WI38 (cell line): ENCODE measurements around the gene KIF25.

ENCODE experiments used
- H3K4me3 ChIP-seq: 2 replicates; pipeline ENCODE4 v1.5.1; 2011; ENCODE audit warnings: low read depth, mild to moderate bottlenecking, control low read depth, low read length
- CTCF ChIP-seq: IDR thresholded peaks from 2 replicates; pipeline ENCODE4 v1.5.1; 2012; ENCODE audit warnings: low read depth, mild to moderate bottlenecking, control low read depth, low read length

KIF25 gene

DNA sequence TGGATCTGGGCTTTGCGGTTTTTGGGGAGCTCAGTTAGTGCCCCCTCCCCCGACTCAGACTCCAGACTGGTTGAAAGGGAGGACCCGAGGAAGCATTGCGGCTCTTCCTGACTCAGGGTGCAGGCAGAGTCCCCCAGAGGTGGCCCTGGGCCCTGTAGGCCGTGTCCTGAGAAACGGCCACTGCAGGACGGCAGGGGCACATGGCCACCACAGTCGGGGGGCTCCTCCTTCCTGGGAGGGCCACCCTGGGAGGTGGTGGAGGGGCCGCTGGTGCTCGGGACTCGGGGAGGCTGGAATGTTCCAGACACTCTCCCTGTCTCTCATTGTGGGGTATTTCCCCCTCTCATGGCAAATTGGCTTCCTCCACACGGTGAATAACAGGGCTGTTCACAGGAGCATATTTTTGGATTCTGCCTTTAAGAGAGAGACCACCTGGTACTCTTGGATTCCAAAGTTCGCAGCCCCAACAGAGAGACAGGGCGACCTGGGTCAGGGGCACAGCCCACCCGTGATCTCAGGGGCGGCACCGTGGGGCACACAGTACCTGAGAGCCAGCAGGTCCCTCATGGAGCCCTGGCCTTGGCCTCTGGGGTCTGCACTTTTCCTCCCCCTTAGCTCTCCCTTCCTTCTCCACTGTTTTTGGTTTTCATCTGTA lies 45.8 kb downstream of the KIF25 start:
- no peak overlapping the region for H3K4me3 ChIP-seq
- TF ChIP-seq CTCF: no peak

DNA sequence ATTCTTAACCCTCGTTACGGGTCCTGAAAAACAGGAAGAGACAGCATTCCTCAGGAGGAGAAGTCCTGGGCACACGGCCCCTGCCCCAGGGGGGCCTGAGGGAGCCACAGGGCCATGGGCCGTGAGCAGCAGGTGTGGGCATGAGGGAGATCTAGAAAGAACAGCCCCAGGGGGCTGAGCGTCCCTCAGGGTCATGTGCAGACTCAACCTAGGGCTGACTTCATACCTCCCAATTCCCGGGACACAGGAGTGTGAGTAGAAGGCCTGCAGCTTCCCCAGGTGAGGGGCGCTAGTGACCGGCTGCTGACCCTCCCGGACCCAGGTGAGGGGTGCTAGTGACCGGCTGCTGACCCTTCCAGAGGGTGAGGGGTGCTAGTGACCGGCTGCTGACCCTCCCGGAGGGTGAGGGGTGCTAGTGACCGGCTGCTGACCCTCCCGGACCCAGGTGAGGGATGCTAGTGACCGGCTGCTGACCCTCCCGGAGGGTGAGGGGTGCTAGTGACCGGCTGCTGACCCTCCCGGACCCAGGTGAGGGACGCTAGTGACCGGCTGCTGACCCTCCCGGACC lies 46.5 kb downstream of the KIF25 start:
- H3K4me3 ChIP-seq: no peak overlapping the region
- TF ChIP-seq CTCF: no peak

DNA sequence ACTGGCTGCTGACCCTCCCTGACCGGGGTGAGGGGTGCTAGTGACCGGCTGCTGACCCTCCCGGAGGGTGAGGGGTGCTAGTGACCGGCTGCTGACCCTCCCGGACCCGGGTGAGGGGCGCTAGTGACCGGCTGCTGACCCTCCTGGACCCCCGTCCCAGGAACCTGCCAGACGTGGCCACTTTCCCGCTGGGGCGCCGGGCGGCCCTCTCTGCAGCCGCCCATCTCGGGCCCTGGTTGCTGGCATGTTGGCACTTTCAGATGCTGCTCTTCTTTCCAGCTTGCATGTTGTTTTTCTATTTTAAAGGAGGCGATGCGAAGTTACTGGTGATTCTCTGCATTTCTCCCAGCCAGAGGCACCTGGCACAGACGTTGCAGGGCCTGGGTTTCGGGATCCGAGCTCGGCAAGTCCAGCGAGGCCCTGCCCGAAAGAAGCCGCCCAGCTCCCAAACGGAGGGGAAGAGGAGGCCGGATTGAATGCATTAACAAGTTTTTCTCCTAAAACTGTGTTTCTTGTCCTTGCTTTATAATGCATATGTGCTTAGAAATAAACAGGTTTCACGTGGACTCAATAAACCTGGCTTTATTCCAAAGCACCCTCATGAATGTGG lies 47.2 kb downstream of the KIF25 start:
- no peak overlapping the region for H3K4me3 ChIP-seq
- TF ChIP-seq CTCF: no peak

- H3K4me3 ChIP-seq: no peak overlapping the region
- TF ChIP-seq CTCF: no peak
These were observed 47.7 kb downstream of the KIF25 start for GRCh38 chr6:168045141-168045691.

- H3K4me3 ChIP-seq: no peak overlapping the region
- no peak for TF ChIP-seq CTCF
These were observed 48.5 kb downstream of the KIF25 start for GRCh38 chr6:168045706-168046620.

GRCh38 chr6:168046696-168047095 lies 49.2 kb downstream of the KIF25 start:
- H3K4me3 ChIP-seq: no peak overlapping the region
- no peak for TF ChIP-seq CTCF
